Fibroblast of peridontal ligament (primary cell): ENCODE results near the gene EPHB3.
"Not testable (repeated sequence)": the region's sequence is repeated elsewhere in the genome, so short reads cannot be mapped to it uniquely, and the experiment has no call there.

Source experiments
- DNase-seq: peaks from one replicate; pipeline ENCODE4 v3.0.0-alpha.2; 2010; ENCODE audit errors: extremely low read depth

EPHB3 gene

DNA sequence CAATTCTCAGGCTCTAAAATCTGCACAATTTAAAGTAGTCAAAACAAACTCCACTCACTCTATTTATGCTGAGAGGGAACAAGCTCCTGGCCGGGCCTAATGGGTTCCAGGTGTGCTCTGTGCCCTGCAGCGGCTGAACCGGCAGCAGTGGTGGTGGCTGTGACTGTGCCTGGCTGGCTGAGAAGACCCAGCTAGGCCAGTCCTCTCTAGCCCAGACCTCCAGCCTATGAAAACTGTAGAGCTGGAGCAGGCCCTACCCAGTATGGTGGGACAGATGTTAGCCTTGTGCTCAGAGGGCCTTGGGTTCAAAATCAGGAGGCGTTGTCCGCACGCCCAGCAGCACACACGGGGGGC is 37.0 kb downstream of the EPHB3 start:
- DNase-seq, result peak; percentile 10

GRCh38 chr3:184599143-184599542 is 37.6 kb downstream of the EPHB3 start:
- DNase-seq, result no peak

DNA sequence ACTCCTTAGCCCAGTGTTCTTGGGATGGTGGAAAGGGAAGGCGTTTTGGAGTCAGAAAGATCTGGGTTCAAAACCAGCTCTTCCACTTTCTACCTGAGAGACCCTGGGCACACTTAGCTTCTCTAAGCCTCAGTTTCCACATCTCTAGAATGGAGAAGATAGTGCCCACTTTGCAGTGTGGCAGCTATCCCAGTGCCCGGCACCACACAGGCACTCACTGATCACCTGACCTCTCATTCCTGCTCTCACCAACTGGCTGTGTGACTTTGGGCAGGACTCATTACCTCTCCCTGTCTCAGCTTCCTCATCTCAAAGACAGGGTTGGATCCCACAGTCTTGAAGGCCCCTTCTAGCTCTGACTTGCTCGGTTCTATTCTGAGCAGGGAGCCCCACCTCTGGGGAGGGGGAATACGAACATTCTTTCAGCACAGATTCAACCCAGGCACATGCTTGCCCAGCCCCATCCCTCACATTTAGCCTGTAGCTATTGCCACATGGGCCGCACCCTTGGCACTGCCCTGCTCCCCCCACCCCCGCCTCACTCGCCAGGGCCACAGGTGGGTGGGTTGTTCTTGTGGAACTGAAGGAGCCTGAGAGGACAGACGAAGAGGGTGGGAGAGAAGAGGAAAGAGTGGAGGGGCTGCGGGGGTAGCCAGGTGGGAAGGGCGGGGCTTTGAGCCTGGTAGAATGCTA is 39.2 kb downstream of the EPHB3 start:
- DNase-seq, result no peak

- DNase-seq, result no peak
Observed at GRCh38 chr3:184601576-184602371, 40.2 kb downstream of the EPHB3 start.

DNA sequence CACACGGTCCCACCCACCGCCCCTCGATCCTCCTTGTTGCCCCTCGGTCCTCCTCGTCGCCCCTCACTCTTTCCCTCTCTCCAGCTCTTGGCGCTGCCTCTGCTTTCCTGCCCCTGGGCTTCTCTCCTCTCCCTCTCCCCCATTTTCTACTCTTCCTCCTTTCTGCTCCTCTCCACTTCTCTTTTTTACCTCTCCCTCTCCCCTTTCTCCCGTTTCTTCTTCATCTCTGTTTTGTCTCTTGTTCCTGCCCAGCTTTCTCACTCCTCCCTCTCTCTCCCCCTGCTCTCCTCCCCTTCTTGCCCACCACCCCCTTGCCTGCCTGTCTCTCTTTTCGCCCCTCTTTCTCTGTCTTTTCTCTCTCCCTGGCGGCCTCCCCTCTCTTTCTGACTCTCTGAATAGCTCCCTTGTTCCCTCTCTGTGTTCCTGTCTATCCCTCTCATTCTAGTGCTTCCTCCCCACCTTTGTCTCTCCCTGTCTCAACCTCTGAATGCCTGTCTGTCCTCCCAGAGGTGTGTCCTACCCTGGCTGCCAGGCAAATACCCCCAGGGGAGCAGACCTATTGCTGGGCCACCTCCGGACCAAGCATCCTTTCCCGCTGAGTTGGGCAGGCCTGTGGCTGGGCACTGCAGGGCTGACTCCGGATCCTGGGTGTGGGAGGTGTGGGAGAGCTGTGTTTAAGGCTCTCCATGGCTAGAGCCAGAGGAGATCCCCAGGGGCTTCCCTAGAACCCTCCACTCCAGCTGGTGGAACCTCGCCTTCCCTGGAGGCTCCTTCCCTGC is 41.0 kb downstream of the EPHB3 start:
- peak; percentile 12 for DNase-seq

GRCh38 chr3:184603151-184604030 is 41.8 kb downstream of the EPHB3 start:
- peak; percentile 36 for DNase-seq

GRCh38 chr3:184604039-184604601 is 42.5 kb downstream of the EPHB3 start:
- no peak for DNase-seq

DNA sequence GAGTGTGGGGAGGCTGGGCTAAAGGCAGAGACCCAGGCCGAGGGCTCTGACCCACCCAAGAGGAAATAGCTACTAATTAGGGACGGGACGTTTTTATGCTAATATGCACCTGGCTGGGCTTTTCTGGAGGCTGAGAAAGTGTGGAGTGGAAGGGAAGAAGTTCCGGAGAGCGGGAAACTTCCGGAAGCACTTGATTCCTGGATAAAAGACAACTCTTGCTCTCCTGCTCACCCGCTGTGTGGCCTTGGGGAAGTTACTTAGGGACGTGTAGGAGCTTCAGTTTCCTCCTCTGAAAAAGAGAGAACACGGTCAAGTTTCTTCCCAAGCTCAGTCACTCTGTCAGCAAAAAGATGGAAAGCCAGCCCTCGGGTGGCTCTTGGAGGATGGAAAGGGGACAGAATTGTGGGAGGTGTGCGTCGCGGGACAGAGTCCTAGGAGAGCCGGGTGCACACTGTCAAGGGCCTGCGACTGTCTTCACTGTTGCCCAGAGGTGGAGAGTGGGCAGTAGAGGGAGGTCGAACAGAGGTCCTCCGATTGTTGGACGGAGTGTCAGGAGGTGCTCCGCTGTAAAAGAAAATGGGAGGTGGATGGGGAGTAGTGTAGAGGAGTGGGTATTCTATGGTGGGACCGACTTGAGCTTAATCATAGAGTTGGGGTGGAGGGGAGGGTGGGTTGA is 43.2 kb downstream of the EPHB3 start:
- DNase-seq, result no peak

- DNase-seq, result no peak
Observed at GRCh38 chr3:184608209-184608608, 46.6 kb downstream of the EPHB3 start.

DNA sequence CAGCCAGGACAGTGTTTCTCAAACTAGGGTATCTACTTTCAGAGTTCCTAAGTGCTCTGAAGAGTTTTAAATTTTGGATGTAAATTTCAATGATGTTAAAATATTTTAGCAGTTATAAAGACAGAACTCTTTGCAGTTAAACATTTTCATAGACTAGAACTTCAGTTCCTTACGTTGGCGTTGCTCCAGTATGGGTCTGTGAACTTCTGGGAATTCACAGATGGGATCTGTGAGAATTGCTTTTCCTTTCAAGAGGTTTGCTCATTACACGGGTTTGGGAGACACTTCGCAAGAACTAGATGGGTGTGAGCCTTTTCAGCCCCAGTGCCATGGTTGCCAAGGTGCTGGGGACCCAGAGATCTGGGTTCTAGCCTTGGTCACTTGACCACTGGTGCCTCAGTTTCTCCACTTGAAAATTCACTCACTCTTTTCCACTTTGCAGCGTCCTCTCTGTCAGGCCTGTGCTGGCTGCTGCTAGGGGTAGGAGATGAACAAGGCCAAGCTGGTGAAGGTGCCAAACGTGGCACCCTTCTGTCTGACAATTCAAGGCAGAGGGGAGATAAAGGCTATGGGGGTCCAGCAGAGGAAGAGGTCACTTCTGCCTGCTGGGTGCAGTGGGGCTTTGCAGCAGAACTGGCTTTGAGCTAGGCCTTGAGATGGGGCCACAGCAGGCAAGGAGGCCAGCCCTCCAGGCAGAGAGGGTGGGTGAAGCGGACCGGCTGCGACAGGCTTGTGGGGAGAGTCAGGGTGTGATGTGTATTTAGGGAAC is 48.1 kb downstream of the EPHB3 start:
- no peak for DNase-seq

DNA sequence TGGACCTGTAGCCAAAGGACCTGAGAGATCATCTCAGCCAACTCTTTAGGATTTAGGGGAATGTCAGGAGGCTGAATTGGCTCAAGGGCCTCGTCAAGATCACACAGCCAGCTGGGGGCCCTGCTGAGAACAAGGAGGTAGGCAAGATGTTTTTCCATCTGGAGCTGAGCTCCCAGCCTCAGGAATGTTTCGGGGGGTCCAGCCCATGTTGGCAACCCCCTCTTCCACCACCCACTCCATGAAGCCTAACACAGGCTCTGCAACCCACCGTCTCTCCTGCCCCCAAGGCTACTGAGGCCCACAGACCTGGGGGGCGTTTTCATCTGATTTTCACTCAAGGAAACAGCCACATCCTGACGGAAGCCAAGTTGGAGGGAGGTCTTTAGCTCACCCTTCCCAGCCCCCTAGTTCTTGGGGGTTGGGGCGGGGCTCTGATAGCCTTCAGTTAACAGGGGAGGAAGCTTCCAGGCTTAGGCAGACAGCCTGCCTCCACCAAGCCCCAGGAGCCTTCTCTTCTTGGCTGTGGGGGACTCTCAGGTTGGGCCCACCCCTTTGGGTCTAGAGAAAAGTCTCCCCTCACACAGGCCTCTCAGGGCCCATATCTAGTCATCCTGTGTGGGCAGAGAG is 48.8 kb downstream of the EPHB3 start:
- no peak for DNase-seq

- peak; percentile 28 for DNase-seq
Observed at GRCh38 chr3:184611607-184612281, 50.2 kb downstream of the EPHB3 start.

- no peak for DNase-seq
Observed at GRCh38 chr3:184615396-184615795, 53.8 kb downstream of the EPHB3 start.

- DNase-seq, result no peak
Observed at GRCh38 chr3:184616436-184616835, 54.9 kb downstream of the EPHB3 start.

DNA sequence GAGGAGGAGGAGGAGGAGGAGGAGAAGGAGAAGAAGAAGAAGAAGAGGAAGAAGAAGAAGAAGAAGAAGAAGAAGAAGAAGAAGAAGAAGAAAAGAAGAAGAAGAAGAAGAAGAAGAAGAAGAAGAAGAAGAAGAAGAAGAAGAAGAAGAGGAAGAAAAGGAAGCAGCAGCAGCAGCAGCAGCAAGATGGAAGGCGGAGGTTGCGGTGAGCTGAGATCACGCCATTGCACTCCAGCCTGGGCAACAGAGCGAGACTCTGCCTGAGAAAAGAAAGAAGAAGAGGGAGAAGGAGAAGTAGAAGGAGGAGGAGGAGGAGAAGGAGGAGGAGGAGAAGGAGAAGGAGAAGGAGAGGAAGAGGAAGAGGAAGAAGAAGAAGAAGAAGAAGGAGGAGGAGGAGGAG is 55.7 kb downstream of the EPHB3 start:
- not testable (repeated sequence) for DNase-seq

- DNase-seq, result no peak
Observed at GRCh38 chr3:184618811-184619210, 57.2 kb downstream of the EPHB3 start.

DNA sequence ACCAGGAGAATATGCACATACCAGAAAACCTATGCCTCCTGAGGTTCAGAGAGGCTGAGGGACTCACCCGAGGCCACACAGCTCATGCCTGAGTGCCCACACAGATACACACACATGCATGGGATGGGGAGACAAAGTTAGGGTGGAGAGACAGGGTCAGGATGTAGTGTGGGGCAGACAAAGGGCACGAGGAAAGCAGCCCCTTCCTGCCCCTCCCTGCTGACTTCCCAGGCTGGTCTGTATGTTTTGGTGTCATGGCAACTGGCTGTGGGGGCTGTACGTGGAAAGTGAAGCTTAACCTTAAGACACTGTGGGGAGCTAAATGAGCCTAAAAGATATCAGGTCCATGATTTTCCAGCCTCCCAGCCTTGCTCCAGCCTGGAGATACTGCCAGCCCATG is 57.8 kb downstream of the EPHB3 start:
- no peak for DNase-seq

- no peak for DNase-seq
Observed at GRCh38 chr3:184619787-184620430, 58.3 kb downstream of the EPHB3 start.
